Heart left ventricle (tissue), 13 donors: ENCODE data around the gene YIPF7.

ENCODE experiments used
- CTCF ChIP-seq, 12 donors: fragments of 200-600 bp; sonication (generic) in 4 of 12; IDR thresholded peaks; one replicate each; pipeline versions ENCODE4 v1.5.0 to v1.8.0; 2018 to 2022; ENCODE audit warnings: antibody characterized with exemption in 12 of 12, mild to moderate bottlenecking in 5 of 12
- POLR2A ChIP-seq, 2 donors: fragments of 450-650 bp; IDR thresholded peaks; one replicate each; pipeline ENCODE4 v1.6.1; 2017; ENCODE audit warnings: antibody characterized with exemption in 2 of 2, mild to moderate bottlenecking in 2 of 2, moderate library complexity in 2 of 2
- donor health status: ischemic (EF 13 %, LVEDD 7.1; RV severe dilation, severe dysfunction).
- donor health status: DM: no; HTN: yes; CAD: no.
- donor health status: DM: no; HTN: no; CAD: no.
- donor health status: ischemic (EF 25% LVEDD 6.9; RV normal size, moderate dysfunction).
- donor health status: ischemic (EF 25% LVEDD 5.7; RV mildly dilated, moderate dysfunction).
- donor health status: ischemic (EF 35%, LVEDD 5.7; RV mildly dilated, moderate dysfunction).
- donor health status: nonischemic (EF 11% LVEDD 7.7; RV severe dilation, severe dysfunction).
- donor health status: DM: yes; HTN: yes; CAD: no.
- donor health status: PGD.
- donor health status: ischemic (EF 29% LVEDD 5.4; RV normal size, mild dysfunction).
- donor health status: nonischemic (EF 23%, LVEDD 6.1; RV moderate dilation, normal function).

- TF ChIP-seq POLR2A (IDR thresholded peaks at IDR 0.05) (no peak), CTCF (IDR thresholded peaks at IDR 0.05) (no peak)
Observed at GRCh38 chr4:44663539-44664263, 12.3 kb upstream of the YIPF7 start.
